Amniotic epithelial cell (primary cell): ENCODE results near the gene DMXL2.
"Not testable (repeated sequence)": the region's sequence is repeated elsewhere in the genome, so short reads cannot be mapped to it uniquely, and the experiment has no call there.

Experiments used
- DNase-seq: peaks from one replicate; pipeline ENCODE4 v3.0.0-alpha.2; 2010; ENCODE audit warnings: low read depth

The DMXL2 gene

DNA sequence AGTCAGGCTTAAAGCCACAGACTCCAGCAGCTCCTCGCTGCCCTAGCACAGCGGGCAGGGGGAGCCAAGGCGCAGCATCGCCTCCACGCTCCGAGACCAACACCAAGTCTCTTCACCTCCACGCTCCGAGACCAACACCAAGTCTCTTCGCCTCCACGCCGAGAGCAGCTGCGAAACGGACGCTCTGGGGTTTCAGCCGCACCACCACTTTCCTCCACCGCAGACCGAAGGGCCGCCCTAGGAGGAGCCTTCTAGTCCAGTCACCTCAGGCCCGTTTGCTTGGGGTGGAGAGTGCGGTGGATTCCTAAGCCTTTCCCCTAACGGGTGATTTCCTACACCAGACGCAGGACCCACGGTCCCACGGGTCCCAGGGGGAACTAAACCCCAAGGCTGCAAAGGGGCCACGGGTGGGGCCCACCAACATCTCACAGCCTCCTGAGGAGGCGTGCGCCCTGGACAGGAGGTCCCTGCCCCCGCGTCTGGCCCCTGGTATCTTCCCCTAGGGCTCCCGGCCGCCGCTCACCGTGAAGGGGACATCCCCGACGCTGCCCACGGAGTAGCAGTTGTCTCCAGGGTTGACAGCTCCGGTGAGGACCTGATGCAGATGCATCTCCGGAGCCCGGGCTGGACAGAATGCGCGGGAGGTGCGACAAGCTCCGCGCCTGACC, 501 bp downstream of the DMXL2 start:
- DNase-seq: peak; percentile 64

DNA sequence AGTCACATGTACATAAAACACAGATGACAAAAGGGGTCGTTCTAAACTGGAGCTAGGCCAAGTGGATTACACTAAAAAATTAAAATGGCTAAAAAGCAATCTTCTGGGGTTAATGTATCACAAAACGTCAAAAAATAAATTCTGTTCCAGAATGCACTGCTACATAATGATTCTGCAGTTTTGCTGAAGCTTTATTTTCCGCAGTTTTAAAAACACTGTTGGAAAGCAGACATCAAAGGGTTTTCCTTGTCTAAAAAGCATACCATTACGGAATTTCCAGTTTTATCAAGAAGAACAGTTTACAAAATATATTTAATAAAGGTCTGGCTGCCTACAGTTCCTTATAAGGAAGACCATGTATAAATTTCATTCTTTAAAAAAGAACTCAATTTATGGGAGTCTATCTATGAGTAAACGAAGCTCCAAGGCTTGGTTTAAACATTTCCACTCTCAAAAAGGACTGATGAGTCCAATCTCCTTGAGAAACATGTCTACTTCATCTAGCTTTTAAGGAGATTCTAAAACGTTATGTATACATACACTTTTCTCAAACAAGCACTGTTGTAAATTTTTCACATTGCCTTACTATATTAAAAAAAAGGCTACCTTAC, 1.3 kb downstream of the DMXL2 start:
- DNase-seq: no peak

DNA sequence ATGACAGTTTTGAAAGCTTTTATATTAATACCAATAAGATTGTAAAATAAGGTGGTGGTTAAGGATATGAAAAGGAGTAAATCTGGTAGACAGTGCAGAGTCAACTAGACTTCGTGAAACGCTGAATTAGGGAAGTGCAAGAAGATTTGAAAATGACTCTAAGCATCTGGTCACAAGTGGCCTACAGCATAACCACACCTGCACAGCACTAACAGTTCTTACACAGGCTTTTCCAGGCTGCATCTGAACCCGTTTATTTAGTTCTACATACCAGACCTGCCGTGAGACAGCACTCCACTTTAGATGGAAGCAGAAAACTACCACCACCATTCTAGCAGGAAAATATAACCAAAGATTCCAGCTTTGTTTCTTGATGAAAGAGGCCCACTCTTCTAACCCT, 1.9 kb downstream of the DMXL2 start:
- no peak for DNase-seq

DNA sequence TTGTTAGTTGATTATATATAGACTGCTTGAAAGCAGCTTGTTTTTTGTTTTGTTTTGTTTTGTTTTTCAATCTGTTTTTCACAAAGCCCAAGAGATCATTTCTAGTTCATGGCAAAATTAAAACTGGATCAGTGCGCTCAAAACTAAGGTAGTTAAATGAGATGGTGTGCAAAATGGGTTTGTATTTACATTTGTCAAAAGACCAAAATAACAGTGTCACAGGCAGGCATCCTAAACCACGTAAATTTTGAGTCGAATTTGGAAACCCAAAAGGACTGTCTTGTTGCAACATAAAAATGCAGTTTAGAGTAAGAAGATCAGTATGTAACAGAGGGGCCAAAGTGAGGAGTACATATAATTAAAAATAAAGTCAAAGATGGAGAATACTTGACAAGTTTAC, 2.4 kb downstream of the DMXL2 start:
- no peak for DNase-seq

DNA sequence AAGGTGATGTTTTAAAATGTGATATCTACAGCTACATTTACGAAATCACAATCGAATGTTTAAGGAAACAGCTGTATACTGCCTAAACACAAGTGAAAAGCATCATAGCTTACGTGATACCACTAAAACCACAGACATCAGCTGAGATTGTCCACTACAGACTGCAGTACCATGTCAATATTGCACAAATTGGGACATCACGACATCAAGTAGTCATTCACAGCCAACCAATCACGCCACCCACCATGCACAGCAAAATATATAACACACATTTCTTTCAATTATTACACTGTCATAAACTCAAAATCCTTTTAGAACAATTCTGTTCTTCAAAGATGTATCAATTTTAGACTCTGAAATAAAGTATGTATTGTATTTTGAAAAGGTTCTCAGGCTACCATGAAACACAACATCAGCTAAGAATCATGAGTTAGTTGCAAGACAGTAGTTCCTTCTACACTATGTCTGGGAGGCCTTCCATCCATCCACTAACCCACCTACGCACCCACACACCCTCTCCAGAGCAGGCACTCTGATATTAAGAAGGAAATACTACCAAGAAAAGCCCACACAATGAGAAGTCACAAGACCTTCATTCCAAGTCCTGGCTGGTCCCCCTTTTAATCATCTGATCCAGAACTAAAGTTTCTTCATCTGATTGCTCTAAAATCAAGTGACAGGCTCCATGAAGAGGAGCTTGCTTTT, 3.1 kb downstream of the DMXL2 start:
- DNase-seq: no peak

DNA sequence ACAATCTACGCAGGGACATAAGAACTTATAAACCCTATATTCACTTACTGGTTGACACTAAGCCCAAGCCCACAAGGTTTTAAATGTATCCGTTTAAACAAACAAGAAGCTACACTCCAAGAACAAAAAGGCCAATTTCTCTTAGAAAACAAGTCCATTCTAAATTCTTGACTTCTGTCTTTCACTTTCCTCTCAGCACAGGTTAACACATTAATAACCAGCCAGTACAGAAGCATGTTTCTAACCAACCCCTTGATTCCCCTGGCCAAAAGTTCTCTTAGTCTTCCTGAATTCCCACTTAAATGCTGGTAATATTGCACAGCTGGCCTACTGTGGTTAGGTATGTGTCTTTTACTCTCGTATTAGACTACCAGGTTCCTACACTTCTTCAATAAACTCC, 4.7 kb downstream of the DMXL2 start:
- DNase-seq: no peak

DNA sequence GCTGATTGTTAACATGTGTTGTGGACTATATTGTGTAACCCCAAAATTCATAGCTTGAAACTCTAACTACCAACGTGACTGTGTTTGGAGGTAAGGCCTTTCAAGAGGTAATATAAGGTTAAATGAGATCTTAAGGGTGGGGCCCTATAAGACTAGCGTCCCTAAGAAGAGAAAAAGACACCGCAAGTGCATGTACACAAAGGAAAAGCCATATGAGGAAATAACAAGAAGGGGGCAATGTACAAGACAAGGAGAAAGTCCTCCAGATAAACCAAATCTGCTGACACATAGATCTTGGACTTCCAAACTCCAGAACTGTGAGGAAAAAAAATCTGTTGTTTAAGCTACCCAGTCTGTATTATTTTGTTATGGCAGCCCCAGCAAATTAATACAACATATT, 8.6 kb downstream of the DMXL2 start:
- no peak for DNase-seq

DNA sequence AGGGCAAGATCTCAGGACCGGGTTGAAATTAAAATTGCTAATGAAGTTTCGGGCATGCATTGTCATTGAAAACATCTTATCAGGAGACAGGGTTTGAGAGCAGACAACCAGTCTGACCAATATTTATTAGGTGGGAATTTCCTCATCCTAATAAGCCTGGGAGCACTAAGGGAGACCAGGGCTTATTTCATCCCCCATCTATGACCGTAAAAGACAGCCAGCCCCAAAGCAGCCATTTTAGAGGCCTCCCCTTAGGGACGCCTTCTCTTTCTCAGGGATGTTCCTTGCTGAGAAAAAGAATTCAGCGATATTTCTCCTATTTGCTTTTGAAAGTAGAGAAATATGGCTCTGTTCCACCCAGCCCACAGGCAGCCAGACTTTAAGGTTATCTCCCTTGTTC, 9.9 kb downstream of the DMXL2 start:
- not testable (repeated sequence) for DNase-seq

DNA sequence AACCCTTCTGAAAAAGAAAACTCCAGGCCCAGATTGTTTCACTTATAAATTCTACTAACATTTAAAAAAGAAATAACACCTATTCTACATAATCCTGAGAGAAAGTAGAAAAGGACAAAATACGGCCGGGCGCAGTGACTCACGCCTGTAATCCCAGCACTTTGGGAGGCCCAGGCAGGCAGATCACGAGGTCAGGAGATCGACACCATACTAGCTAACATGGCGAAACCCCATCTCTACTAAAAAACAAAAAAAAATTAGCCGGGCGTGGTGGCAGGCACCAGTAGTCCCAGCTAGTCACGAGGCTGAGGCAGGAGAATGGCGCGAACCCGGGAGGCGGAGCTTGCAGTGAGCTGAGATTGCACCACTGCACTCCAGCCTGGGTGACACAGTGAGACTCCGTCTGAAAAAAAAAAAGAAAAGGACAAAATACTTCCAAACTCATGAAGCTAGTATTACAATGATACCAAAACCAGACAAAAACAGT, 19.1 kb downstream of the DMXL2 start:
- DNase-seq: not testable (repeated sequence)

DNA sequence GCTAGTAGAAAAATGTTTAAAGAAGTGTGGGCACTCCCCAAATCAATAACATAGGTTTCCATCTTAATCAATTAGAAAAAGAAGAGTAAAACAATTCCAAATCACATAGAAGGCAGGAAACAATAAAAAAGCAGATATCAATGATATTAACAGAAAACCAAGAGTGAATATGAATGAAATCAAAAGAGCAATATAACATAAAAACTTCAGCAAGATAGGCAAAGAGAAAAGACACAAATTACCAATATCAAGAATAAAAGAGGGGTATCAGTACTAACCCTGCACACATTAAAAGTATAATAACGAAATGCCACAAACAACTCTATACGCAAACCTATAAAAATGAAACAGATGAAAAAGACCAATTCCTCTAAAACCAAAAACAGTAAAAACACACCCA, 19.6 kb downstream of the DMXL2 start:
- DNase-seq: no peak

DNA sequence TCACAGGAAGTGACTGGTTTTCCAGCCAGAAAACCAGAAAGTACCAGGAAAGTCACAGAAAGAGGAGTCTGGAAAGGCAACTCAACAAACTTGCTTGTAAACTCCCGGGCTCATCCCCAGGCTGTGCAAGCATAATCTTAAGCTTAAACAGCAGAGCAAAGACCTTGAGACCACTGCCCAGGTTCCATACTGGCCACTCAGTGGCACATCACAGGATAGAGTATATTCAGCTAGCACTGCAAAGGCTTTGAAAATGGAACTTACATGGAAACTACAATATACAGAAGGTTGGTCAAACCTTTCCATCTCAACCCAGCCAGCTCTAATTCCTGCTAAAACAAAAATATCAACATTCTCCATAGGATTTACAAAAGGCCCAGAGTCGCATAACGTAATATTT, 20.1 kb downstream of the DMXL2 start:
- DNase-seq: no peak

DNA sequence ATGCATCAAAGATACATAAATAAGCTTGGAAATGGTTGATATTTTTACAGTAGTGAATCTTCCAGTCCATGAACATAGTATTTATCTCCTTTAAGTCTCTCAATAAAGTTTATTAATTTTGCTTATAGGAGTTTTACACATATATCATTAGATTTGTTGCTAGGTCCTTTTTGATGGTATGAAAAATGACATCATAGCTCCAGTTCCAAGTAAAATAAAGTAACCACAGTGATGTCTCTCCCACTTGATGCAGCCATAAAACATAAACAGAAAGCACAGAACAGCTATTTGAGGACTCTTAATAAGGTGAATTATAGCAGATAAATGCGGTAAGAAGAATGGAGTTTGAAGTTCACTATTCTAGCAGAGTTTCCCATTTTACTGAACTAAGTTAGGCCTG, 20.8 kb downstream of the DMXL2 start:
- DNase-seq: no peak

DNA sequence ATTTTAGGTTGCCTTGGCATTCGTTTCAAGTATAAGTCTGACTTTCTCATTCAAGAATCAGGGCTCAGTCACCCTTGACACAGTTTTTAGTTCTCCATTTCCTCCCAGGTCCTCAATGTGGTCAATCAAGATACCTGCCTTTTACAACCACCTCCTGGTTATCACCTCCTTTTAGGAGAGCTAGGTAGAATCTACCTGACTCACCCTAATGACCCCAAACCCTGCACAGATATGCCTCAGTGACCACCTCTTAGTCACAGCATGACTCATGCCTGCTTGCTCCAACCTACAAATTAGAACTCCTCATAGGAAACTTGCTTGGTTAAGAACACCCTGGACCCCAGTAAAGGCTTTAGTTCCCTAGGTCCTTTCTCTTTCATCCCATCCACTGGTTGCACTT, 22.5 kb downstream of the DMXL2 start:
- DNase-seq: no peak

DNA sequence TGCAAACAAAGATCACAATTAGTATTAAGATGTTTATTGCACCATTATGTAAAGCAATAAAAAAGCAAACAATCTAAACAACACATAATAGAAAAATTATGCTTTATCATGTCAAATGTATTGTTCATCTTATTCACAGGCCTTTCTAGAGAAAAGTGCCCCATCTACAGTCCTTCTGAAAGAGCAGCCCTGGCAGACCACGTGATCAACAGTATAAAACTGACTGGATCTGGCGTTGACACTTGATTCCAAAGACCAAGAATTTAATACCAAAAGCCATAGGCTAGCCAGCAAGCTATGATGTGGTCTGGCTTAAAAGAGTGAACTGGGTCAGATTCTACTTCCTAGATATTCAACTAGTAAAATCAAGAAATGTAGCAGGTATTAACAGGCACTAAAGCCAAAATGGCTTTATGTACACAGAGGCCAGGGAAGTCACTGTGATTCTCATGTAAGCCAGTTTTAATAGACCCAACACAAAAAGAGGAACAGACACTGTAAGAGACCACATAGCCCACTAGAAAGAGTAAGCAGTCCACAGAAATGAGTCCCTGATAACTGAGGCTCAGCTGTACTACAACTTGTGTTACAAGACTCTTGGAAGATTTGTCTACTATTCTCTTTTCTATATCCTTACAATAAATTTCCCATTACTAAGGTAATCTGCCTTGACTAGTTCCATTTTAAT, 32.5 kb downstream of the DMXL2 start:
- no peak for DNase-seq

DNA sequence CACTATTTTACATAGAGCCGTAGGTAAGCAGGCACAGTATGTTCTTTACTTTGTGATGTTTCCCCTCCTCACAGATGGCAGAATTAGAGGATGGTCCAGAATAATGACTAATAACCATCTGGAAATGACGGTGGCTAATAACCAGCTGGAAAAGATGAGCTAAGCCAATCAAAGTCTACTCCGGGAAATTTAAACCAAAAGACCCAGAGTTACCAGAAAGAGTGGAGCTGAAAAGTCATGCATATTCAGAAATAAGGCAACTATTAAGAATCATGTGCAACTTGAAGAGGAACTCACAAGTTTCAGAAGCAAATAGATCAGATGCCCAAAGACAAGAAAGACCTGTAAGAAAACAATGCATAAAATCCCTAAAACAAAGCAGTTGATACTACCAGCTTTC, 33.6 kb downstream of the DMXL2 start:
- no peak for DNase-seq

DNA sequence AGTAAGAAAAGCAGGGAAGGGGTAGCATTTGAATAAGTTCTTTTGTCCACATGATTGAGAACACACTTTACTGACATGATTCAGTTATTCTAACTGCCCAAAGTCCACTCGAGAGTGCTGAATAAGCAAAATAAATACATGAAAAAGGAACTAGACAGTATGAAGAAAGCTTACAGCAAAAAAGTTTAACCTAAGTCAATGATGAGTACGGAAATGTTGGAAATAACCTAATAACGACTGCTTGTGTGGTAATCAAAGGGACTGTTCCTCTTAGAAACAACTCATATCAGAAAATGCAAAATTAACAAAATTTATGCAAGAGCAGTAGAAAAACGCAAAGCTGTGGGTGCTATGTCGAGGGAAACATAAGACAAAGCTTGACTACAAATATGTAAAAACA, 36.6 kb downstream of the DMXL2 start:
- no peak for DNase-seq

DNA sequence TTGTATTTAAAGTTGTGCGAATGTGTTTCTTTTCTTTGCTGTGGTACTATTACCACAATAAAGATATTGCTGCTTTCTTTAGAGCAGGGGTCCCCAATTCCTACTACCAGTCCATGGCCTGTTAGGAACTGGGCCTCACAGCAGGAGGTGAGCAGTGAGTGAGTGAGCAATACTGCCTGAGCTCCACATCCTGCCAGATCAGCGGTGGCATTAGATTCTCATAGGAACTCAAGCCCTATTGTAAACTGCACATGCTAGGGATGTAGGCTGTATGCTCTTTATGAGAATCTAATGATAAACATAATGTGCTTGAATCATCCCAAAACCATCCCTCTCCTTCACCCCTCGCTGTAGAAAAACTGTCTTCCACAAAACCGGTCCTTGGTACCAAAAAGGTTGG, 41.6 kb downstream of the DMXL2 start:
- no peak for DNase-seq

DNA sequence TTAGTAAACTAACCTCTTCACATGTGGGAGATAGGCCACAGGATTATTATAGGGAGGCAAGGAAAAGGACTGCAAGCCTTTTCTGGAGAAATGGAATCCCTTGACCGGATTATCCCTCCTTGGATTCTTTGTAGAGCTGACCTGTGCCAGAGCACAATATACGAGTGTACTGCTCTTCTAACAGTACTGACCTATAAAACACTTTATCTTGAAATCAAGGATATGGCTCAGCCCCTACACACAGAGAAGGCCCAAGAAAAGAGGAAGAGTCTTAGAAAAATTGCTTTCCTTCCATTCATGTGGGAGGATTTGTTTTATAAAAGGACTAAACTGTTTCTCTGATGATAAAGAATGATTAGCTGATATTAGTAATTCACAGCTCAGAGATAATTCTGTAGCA, 42.2 kb downstream of the DMXL2 start:
- DNase-seq: no peak

DNA sequence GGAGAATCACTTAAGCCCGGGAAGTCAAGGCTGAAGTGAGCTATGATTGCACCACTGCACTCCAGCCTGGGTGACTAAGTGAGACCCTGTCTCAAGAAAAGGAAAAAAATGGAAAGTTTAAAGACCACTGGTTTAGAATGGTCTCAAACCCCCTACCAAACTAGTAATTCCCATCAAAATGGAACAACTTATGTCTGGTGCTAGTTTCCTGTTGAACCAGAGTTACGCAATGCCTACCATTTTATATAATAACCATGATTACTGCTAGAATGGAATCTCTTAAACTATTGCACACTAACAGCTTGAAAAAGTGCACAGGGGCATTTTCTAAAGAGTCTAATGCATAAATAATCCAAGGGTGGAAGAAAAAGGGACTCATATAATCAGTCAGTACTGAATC, 43.6 kb downstream of the DMXL2 start:
- DNase-seq: peak; percentile 30

DNA sequence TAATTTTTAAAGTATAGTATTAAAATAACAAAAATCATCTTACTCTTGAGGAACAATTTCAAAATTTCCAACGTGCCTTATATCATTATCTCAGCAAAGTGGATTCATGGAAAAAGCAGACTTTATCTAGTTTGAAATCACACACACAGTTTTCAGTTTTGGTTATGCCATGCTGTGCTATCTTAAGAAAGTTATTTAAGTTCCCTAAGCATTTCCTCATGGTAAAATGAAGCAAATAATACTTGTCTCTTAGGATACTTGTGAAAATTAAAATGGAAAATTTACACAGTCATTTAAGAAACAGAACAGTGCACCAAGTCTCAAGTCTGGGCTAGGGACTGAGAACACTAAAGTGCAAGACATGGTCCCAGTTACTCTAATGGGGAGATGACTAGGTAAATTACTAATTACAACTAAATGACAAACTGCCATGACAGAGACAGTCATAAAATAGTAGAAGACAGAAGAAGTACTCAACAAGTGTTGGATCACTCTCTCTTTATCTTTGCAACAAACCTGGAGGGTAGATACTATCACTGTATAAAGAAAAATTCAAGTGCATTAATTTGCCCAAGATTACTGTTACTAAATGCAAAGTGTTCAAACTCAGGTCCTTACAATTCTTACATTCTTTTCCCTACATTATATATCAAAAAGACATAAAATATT, 44.8 kb downstream of the DMXL2 start:
- DNase-seq: no peak

DNA sequence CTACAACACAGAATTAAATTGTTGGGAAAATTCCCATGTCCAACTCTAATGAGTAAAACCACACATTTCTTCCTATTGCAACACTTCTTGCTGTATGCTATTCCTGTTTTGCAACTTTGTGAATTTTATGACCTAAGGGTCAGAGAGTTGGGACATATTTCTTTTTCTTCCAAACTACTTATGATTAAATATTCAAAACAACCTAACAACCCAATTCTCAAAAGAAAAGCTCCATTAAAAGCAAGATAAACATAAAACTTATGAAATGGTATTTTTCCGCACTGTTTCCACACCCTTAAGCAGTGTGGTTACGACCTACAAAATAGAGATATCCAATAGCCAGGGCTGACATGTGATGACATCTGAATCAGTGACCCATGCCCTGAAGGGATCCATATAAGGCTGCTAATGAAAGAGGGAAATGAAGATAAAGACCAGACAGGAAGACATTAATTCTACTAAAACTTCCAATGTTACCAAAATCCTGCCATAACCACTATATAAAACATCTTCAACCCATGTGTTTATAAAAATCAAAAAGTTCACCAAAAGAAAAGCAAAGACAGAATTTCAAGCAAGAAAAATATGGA, 45.6 kb downstream of the DMXL2 start:
- DNase-seq: peak; percentile 92

DNA sequence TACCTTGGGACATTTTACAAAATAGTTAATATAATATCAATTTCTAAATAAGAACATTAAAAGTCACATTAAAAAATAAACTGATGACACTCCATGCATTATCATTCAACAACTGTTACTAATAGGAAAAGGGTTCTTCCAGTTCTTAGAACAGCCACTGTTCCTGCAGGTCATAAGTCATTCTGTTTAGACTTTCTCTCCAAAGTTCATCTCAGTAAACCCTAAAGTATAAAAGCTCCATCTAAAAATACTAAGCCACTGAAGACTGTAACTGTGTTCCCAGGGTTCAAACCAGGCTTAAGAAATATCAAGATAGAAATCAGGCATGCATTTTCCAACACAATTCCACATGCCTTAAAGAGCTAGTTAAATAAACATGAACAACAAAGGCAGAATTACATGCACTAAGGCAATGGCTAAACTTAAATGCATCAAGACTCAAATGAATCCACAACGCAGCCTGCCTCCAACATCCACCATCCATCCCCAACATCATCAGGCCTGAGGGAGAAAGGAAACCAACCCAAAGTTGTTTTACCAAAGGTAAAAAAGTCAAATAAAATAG, 46.2 kb downstream of the DMXL2 start:
- peak; percentile 33 for DNase-seq
